DOHH2 (cell line): Measurements from ENCODE around the gene PIAS2.
"Not testable (repeated sequence)": the region's sequence is repeated elsewhere in the genome, so short reads cannot be mapped to it uniquely, and the experiment has no call there.

Experiments used
- H3F3A ChIP-seq: fragments of 200-600 bp; sonication (generic), shearing (Covaris generic); 2 replicates; pipeline ENCODE4 v1.6.0; 2016; ENCODE audit warnings: antibody characterized with exemption, mild to moderate bottlenecking; ENCODE audit not compliant: control insufficient read depth, insufficient read depth
- H3K27ac ChIP-seq: fragments of 200-600 bp; sonication (generic); 2 replicates; pipeline ENCODE4 v1.5.1; 2014; ENCODE audit warnings: low read depth, mild to moderate bottlenecking, low read length, moderate library complexity
- H3K27me3 ChIP-seq: fragments of 200-600 bp; sonication (generic); 2 replicates; pipeline ENCODE4 v1.6.1; 2014; ENCODE audit warnings: mild to moderate bottlenecking, low read length, mixed read lengths; ENCODE audit not compliant: control insufficient read depth
- H3K36me3 ChIP-seq: fragments of 200-600 bp; sonication (generic); 2 replicates; pipeline ENCODE4 v1.6.1; 2014; ENCODE audit warnings: mild to moderate bottlenecking, low read length, moderate library complexity, mixed read lengths; ENCODE audit not compliant: control insufficient read depth
- H3K4me1 ChIP-seq: fragments of 200-600 bp; sonication (generic); 2 replicates; pipeline ENCODE4 v1.6.1; 2014; ENCODE audit warnings: mild to moderate bottlenecking, low read length, mixed read lengths; ENCODE audit not compliant: control insufficient read depth
- H3K4me2 ChIP-seq: fragments of 200-600 bp; sonication (generic); 2 replicates; pipeline ENCODE4 v1.6.0; 2014; ENCODE audit warnings: mild to moderate bottlenecking, low read length, moderate library complexity
- H3K4me3 ChIP-seq: fragments of 200-600 bp; sonication (generic); 2 replicates; pipeline ENCODE4 v1.5.1; 2014; ENCODE audit warnings: mild to moderate bottlenecking, low read length, mixed read lengths
- H3K79me2 ChIP-seq: fragments of 200-600 bp; sonication (generic); 2 replicates; pipeline ENCODE4 v1.6.1; 2014; ENCODE audit warnings: mild to moderate bottlenecking, low read length, mixed read lengths; ENCODE audit not compliant: control insufficient read depth
- H3K9me2 ChIP-seq: fragments of 200-600 bp; sonication (generic); replicated peaks from 2 replicates; pipeline ENCODE4 v1.6.1; 2014; ENCODE audit warnings: mild to moderate bottlenecking, low read length, mixed read lengths; ENCODE audit not compliant: control insufficient read depth
- H3K9me3 ChIP-seq: fragments of 200-600 bp; sonication (generic); 2 replicates; pipeline ENCODE4 v1.6.1; 2014; ENCODE audit warnings: antibody characterized with exemption, low read length, mixed read lengths; ENCODE audit not compliant: control insufficient read depth, insufficient read depth
- H4K20me1 ChIP-seq: fragments of 200-600 bp; sonication (generic); 2 replicates; pipeline ENCODE4 v1.6.0; 2014; ENCODE audit warnings: low read depth, mild to moderate bottlenecking, antibody characterized with exemption, low read length, moderate library complexity; ENCODE audit not compliant: control insufficient read depth, insufficient read depth
- EZH2phosphoT487 ChIP-seq: fragments of 200-600 bp; sonication (generic); IDR thresholded peaks from 2 replicates; pipeline ENCODE4 v1.6.1; 2017; ENCODE audit warnings: borderline replicate concordance, mild to moderate bottlenecking, antibody characterized with exemption, low read length, moderate library complexity, mixed read lengths
- TF ChIP-seq, protein P1 (sequence below): fragments of 200-600 bp; sonication (generic); IDR thresholded peaks from one replicate; pipeline ENCODE4 v1.5.1; 2014; ENCODE audit warnings: antibody characterized with exemption, mild to moderate bottlenecking, low read depth, low read length; ENCODE audit not compliant: poor library complexity, severe bottlenecking

The PIAS2 gene

GRCh38 chr18:46843372-46843771 is 73.9 kb downstream of the PIAS2 start:
- Histone ChIP-seq H3K79me2 (no peaks in the 10 kb centered on the region), H3K27me3 (no peaks in the 10 kb centered on the region), H3F3A (0 out of 2 replicates have a peak, but pooled peaks cover 2% of the 10 kb centered on the region), H3K4me2 (no peak overlapping the region), H3K4me3 (no peak overlapping the region), H3K27ac (no peak overlapping the region), H4K20me1 (no peaks in the 10 kb centered on the region), H3K9me2 (no peaks in the 10 kb centered on the region), H3K4me1 (no peaks in the 10 kb centered on the region), H3K36me3 (peaks cover 13% of the 10 kb centered on the region), H3K9me3 (no peaks in the 10 kb centered on the region)
- TF ChIP-seq, protein P1, sequence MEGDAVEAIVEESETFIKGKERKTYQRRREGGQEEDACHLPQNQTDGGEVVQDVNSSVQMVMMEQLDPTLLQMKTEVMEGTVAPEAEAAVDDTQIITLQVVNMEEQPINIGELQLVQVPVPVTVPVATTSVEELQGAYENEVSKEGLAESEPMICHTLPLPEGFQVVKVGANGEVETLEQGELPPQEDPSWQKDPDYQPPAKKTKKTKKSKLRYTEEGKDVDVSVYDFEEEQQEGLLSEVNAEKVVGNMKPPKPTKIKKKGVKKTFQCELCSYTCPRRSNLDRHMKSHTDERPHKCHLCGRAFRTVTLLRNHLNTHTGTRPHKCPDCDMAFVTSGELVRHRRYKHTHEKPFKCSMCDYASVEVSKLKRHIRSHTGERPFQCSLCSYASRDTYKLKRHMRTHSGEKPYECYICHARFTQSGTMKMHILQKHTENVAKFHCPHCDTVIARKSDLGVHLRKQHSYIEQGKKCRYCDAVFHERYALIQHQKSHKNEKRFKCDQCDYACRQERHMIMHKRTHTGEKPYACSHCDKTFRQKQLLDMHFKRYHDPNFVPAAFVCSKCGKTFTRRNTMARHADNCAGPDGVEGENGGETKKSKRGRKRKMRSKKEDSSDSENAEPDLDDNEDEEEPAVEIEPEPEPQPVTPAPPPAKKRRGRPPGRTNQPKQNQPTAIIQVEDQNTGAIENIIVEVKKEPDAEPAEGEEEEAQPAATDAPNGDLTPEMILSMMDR: no peak
- TF ChIP-seq EZH2phosphoT487: no peak

GRCh38 chr18:46842583-46842982 is 74.7 kb downstream of the PIAS2 start:
- Histone ChIP-seq H3K4me2 (no peak overlapping the region), H3K9me3 (no peaks in the 10 kb centered on the region), H3F3A (0 out of 2 replicates have a peak, but pooled peaks cover 2% of the 10 kb centered on the region), H3K9me2 (no peaks in the 10 kb centered on the region), H3K4me1 (no peaks in the 10 kb centered on the region), H3K27ac (no peak overlapping the region), H3K4me3 (no peak overlapping the region), H3K27me3 (no peaks in the 10 kb centered on the region), H3K36me3 (peaks cover 13% of the 10 kb centered on the region), H3K79me2 (no peaks in the 10 kb centered on the region), H4K20me1 (no peaks in the 10 kb centered on the region)
- TF ChIP-seq, protein P1: no peak
- no peak for TF ChIP-seq EZH2phosphoT487

GRCh38 chr18:46833899-46834298 is 83.4 kb downstream of the PIAS2 start:
- no peaks in the 10 kb centered on the region for H3K9me2 ChIP-seq
- no peaks in the 10 kb centered on the region for H4K20me1 ChIP-seq
- H3K4me3 ChIP-seq: no peak overlapping the region
- no peaks in the 10 kb centered on the region for H3K27me3 ChIP-seq
- no peak for TF ChIP-seq EZH2phosphoT487
- TF ChIP-seq, protein P1: no peak
- H3K36me3 ChIP-seq: peaks cover 17% of the 10 kb centered on the region
- no peaks in the 10 kb centered on the region for H3K9me3 ChIP-seq
- no peak overlapping the region for H3K4me2 ChIP-seq
- H3K27ac ChIP-seq: no peak overlapping the region
- H3K79me2 ChIP-seq: no peaks in the 10 kb centered on the region
- H3K4me1 ChIP-seq: no peaks in the 10 kb centered on the region
- no peaks in the 10 kb centered on the region for H3F3A ChIP-seq

GRCh38 chr18:46832849-46833248 is 84.5 kb downstream of the PIAS2 start:
- no peaks in the 10 kb centered on the region for H4K20me1 ChIP-seq
- no peak overlapping the region for H3K27ac ChIP-seq
- H3K4me1 ChIP-seq: no peaks in the 10 kb centered on the region
- no peaks in the 10 kb centered on the region for H3K9me2 ChIP-seq
- H3K36me3 ChIP-seq: peaks cover 28% of the 10 kb centered on the region
- H3K79me2 ChIP-seq: no peaks in the 10 kb centered on the region
- H3K27me3 ChIP-seq: no peaks in the 10 kb centered on the region
- TF ChIP-seq, protein P1: no peak
- no peak for TF ChIP-seq EZH2phosphoT487
- no peaks in the 10 kb centered on the region for H3K9me3 ChIP-seq
- no peak overlapping the region for H3K4me2 ChIP-seq
- H3K4me3 ChIP-seq: no peak overlapping the region
- H3F3A ChIP-seq: no peaks in the 10 kb centered on the region

DNA sequence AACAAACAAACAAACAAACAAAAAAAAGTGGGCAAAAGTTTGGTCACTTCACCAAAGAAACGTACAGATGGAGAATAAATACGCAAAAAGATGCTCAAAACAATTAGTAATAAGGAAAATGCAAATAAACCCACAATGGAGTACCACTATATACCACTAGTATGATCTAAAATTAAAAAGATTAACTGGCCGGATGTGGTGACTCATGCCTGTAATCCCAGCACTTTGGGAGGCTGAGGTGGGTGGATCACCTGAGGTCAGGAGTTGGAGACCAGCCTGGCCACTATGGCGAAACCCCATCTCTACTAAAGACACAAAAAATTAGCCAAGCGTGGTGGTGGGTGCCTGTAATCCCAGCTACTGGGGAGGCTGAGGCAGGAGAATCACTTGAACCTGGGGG is 84.9 kb downstream of the PIAS2 start:
- not testable (repeated sequence) for H3K27me3 ChIP-seq, H4K20me1 ChIP-seq, H3K4me1 ChIP-seq, H3K27ac ChIP-seq, H3K4me2 ChIP-seq, H3F3A ChIP-seq, H3K9me3 ChIP-seq, H3K9me2 ChIP-seq, H3K79me2 ChIP-seq, H3K4me3 ChIP-seq
- peaks cover 32% of the 10 kb centered on the region for H3K36me3 ChIP-seq
